HG03378 (cell line): Measurements from ENCODE around the gene TNFSF13B.
A peak's percentile ranks its signal among the peaks of the same experiment; 100 is the strongest.
"Not testable (repeated sequence)": the region's sequence is repeated elsewhere in the genome, so short reads cannot be mapped to it uniquely, and the experiment has no call there.

ENCODE experiments used
- ATAC-seq: cut with Tn5 transposase; IDR thresholded peaks from one replicate; pipeline ENCODE4 v1.9.1; 2021; ENCODE audit warnings: mild to moderate bottlenecking, moderate library complexity; ENCODE audit not compliant: unreplicated experiment

Gene TNFSF13B

GRCh38 chr13:108269601-108270328 lies at the start of gene TNFSF13B:
TSS of gene TNFSF13B (plus strand) at chr13:108269718. CDS start at chr13:108269896, 178 bp downstream.
- ATAC-seq, result peak; percentile 67

- ATAC-seq, result no peak
Observed at GRCh38 chr13:108220041-108220440, 49.5 kb upstream of the TNFSF13B start.

GRCh38 chr13:108223687-108224503 lies 45.6 kb upstream of the TNFSF13B start:
- no peak for ATAC-seq

- peak; percentile 72 for ATAC-seq
Observed at GRCh38 chr13:108225440-108225839, 44.1 kb upstream of the TNFSF13B start.

GRCh38 chr13:108226184-108226583 lies 43.3 kb upstream of the TNFSF13B start:
- peak; percentile 28 for ATAC-seq

GRCh38 chr13:108227651-108228272 lies 41.8 kb upstream of the TNFSF13B start:
- peak; percentile 43 for ATAC-seq

- no peak for ATAC-seq
Observed at GRCh38 chr13:108230377-108230776, 39.1 kb upstream of the TNFSF13B start.

GRCh38 chr13:108249150-108249549 lies 20.4 kb upstream of the TNFSF13B start:
- ATAC-seq, result peak; percentile 78

GRCh38 chr13:108257248-108257647 lies 12.3 kb upstream of the TNFSF13B start:
- no peak for ATAC-seq

- ATAC-seq, result no peak
Observed at GRCh38 chr13:108263621-108264355, 5.7 kb upstream of the TNFSF13B start.

- ATAC-seq, result no peak
Observed at GRCh38 chr13:108266321-108266990, 3.1 kb upstream of the TNFSF13B start.

- ATAC-seq, result no peak
Observed at GRCh38 chr13:108267347-108267746, 2.2 kb upstream of the TNFSF13B start.

GRCh38 chr13:108267855-108268254 lies 1.7 kb upstream of the TNFSF13B start:
- ATAC-seq, result not testable (repeated sequence)

- no peak for ATAC-seq
Observed at GRCh38 chr13:108268466-108269112, 929 bp upstream of the TNFSF13B start.

GRCh38 chr13:108270442-108270841 lies 924 bp downstream of the TNFSF13B start:
- peak; percentile 16 for ATAC-seq

- no peak for ATAC-seq
Observed at GRCh38 chr13:108272333-108272732, 2.8 kb downstream of the TNFSF13B start.

GRCh38 chr13:108273429-108274118 lies 4.1 kb downstream of the TNFSF13B start:
- ATAC-seq, result no peak

- no peak for ATAC-seq
Observed at GRCh38 chr13:108274718-108275117, 5.2 kb downstream of the TNFSF13B start.

GRCh38 chr13:108276060-108276459 lies 6.5 kb downstream of the TNFSF13B start:
- no peak for ATAC-seq
